Keratinocyte (primary cell): ENCODE measurements around the gene SIN3A. TPM values are rescaled to one million over a fixed set of nuclear protein-coding genes. Genes with fewer than 3 reads are reported as not detected.

ENCODE experiments used
- DNase-seq: peaks from one replicate; pipeline ENCODE4 v3.0.0-alpha.2; 2011; ENCODE audit warnings: low read depth, missing footprints, low spot score
- FAIRE-seq: peaks from 2 replicates; lab custom pipeline; 2011; peaks lifted over from hg19 to GRCh38; lab: Jason Lieb, UNC
- H2AFZ ChIP-seq: 2 replicates; pipeline ENCODE4 v1.6.0; 2012; ENCODE audit warnings: low read length, control low read depth, inconsistent platforms; ENCODE audit not compliant: control insufficient read depth
- H3K27ac ChIP-seq: 2 replicates; pipeline ENCODE4 v1.5.1; 2011; ENCODE audit warnings: low read length; ENCODE audit not compliant: control insufficient read depth, insufficient read depth
- H3K27me3 ChIP-seq: 3 replicates; pipeline ENCODE4 v1.6.0; 2011; ENCODE audit warnings: low read length; ENCODE audit not compliant: control insufficient read depth, insufficient read depth; ENCODE audit errors: extremely low read depth
- H3K36me3 ChIP-seq, 2 experiments: 2 replicates in 1 of 2; 3 replicates in 1 of 2; pipeline ENCODE4 v1.5.1; 2011; ENCODE audit warnings: low read length in 2 of 2, mild to moderate bottlenecking in 1 of 2; ENCODE audit not compliant: control insufficient read depth in 2 of 2, insufficient read depth in 2 of 2; ENCODE audit errors: extremely low read depth in 1 of 2
- H3K4me1 ChIP-seq: 3 replicates; pipeline ENCODE4 v1.5.1; 2011; ENCODE audit warnings: low read length; ENCODE audit not compliant: control insufficient read depth, insufficient read depth; ENCODE audit errors: extremely low read depth
- H3K4me2 ChIP-seq: 3 replicates; pipeline ENCODE4 v1.6.0; 2011; ENCODE audit warnings: low read depth, low read length; ENCODE audit not compliant: control insufficient read depth, insufficient read depth; ENCODE audit errors: extremely low read depth
- H3K4me3 ChIP-seq, 3 experiments: fragments of 200-600 bp in 1 of 3; sonication (generic) in 1 of 3; 2 replicates in 2 of 3; 3 replicates in 1 of 3; pipeline ENCODE4 v1.5.1; 2011 to 2016; ENCODE audit warnings: low read length in 3 of 3, mild to moderate bottlenecking in 3 of 3, control low read depth in 2 of 3, inconsistent platforms in 1 of 3, low read depth in 1 of 3, mixed read lengths in 1 of 3, mixed run types in 1 of 3, moderate library complexity in 1 of 3; ENCODE audit not compliant: control insufficient read depth in 2 of 3, insufficient read depth in 2 of 3; ENCODE audit errors: extremely low read depth in 1 of 3
- H3K79me2 ChIP-seq: 2 replicates; pipeline ENCODE4 v1.6.0; 2012; ENCODE audit warnings: low read length; ENCODE audit not compliant: control insufficient read depth, insufficient read depth
- H3K9ac ChIP-seq: 3 replicates; pipeline ENCODE4 v1.6.0; 2011; ENCODE audit warnings: low read length; ENCODE audit not compliant: control insufficient read depth, insufficient read depth; ENCODE audit errors: extremely low read depth
- H3K9me1 ChIP-seq: 3 replicates; pipeline ENCODE4 v1.6.0; 2011; ENCODE audit warnings: low read length; ENCODE audit not compliant: control insufficient read depth, insufficient read depth; ENCODE audit errors: extremely low read depth
- H3K9me3 ChIP-seq: 2 replicates; pipeline ENCODE4 v1.5.1; 2012; ENCODE audit warnings: low read depth, low read length; ENCODE audit not compliant: control insufficient read depth
- H4K20me1 ChIP-seq: 3 replicates; pipeline ENCODE4 v1.6.0; 2011; ENCODE audit warnings: low read length; ENCODE audit not compliant: control insufficient read depth, insufficient read depth; ENCODE audit errors: extremely low read depth
- EZH2 ChIP-seq: IDR thresholded peaks from one replicate; pipeline ENCODE4 v1.6.1; 2012; ENCODE audit warnings: inconsistent platforms, mild to moderate bottlenecking, low read length, moderate library complexity
- dilution Hi-C: fragments of 300-500 bp; cut with MboI; formaldehyde crosslinking; loops from one replicate; pipeline ENCODE4 v1.7.0; 2020; ENCODE audit warnings: low sequenced_read_pairs; ENCODE audit not compliant: extremely low pct_ligation_motif_present
- polyA plus RNA-seq, 5 experiments: library from polyadenylated mRNA; depleted of rRNA in 3 of 5; stranded (reverse) in 3 of 5; stranded (forward) in 1 of 5; unstranded in 1 of 5; fragments of >200 nt; gene quantifications; 1 replicate in 1 of 5; 2 replicates in 3 of 5; 3 replicates in 1 of 5; pipeline versions ENCODE4 v1.2.1 to v1.2.3, GENCODE V29; 2011 to 2012; ENCODE audit warnings: missing spikeins in 2 of 5, low read depth in 1 of 5, low replicate concordance in 1 of 5
- TF ChIP-seq, protein P1 (sequence below), 3 experiments: IDR thresholded peaks in 1 of 3; conservative IDR thresholded peaks in 1 of 3; optimal IDR thresholded peaks in 1 of 3; 2 replicates in 2 of 3; 3 replicates in 1 of 3; pipeline versions ENCODE3 to v1.5.1; 2011; ENCODE audit warnings: low read length in 3 of 3, mild to moderate bottlenecking in 3 of 3, moderate library complexity in 2 of 3, control low read depth in 1 of 3, inconsistent platforms in 1 of 3; ENCODE audit not compliant: insufficient read depth in 2 of 3; ENCODE audit errors: extremely low read depth in 1 of 3

The SIN3A gene
- polyA plus RNA-seq, 1 donor (not counting 4 experiments of a cell fraction or from before 2014, with no cell fraction given): 19.4 TPM

DNA sequence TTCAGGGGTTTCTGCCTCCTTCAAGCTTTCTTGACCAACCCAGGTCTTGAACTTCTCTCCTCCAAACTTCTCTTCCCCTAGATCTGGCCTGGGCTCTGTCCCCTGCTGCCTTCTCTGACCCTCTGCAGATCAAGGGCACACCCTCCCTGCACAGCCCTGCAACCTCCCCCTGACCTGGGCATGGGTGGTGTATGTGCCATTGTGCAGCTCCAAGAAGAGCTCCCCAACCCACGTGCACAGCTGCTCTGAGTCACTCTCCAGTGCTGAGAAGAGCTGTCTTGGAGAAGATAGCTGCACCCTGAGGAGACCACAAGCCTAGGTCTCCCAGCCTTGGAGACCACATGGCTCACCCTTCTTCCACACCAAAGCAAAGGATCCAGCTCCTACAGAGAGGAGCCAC lies 91.1 kb downstream of the SIN3A start:
- Histone ChIP-seq H3K27me3 (no peaks in the 10 kb centered on the region), H3K4me3 (no peak overlapping the region), H3K9me1 (no peaks in the 10 kb centered on the region), H3K36me3 (peaks cover 28 to 44% of the 10 kb centered on the region in 2 experiments), H3K9ac (no peak overlapping the region), H3K9me3 (no peaks in the 10 kb centered on the region), H3K27ac (no peak overlapping the region), H2AFZ (no peak overlapping the region), H4K20me1 (no peaks in the 10 kb centered on the region), H3K4me2 (no peak overlapping the region), H3K79me2 (no peaks in the 10 kb centered on the region), H3K4me1 (no peaks in the 10 kb centered on the region)
- TF ChIP-seq EZH2: no peak
- TF ChIP-seq, protein P1, sequence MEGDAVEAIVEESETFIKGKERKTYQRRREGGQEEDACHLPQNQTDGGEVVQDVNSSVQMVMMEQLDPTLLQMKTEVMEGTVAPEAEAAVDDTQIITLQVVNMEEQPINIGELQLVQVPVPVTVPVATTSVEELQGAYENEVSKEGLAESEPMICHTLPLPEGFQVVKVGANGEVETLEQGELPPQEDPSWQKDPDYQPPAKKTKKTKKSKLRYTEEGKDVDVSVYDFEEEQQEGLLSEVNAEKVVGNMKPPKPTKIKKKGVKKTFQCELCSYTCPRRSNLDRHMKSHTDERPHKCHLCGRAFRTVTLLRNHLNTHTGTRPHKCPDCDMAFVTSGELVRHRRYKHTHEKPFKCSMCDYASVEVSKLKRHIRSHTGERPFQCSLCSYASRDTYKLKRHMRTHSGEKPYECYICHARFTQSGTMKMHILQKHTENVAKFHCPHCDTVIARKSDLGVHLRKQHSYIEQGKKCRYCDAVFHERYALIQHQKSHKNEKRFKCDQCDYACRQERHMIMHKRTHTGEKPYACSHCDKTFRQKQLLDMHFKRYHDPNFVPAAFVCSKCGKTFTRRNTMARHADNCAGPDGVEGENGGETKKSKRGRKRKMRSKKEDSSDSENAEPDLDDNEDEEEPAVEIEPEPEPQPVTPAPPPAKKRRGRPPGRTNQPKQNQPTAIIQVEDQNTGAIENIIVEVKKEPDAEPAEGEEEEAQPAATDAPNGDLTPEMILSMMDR (optimal IDR thresholded peaks at IDR 0.05 in 1 of 3, IDR thresholded peaks at IDR 0.05 in 1 of 3, conservative IDR thresholded peaks at IDR 0.05 in 1 of 3; ENCODE audit: extremely low read depth in 1 of 3, insufficient read depth in 2 of 3, low read length in 3 of 3): no peak
- DNase-seq (no peak), FAIRE-seq (no peak)
- dilution Hi-C loops: no loop called here

DNA sequence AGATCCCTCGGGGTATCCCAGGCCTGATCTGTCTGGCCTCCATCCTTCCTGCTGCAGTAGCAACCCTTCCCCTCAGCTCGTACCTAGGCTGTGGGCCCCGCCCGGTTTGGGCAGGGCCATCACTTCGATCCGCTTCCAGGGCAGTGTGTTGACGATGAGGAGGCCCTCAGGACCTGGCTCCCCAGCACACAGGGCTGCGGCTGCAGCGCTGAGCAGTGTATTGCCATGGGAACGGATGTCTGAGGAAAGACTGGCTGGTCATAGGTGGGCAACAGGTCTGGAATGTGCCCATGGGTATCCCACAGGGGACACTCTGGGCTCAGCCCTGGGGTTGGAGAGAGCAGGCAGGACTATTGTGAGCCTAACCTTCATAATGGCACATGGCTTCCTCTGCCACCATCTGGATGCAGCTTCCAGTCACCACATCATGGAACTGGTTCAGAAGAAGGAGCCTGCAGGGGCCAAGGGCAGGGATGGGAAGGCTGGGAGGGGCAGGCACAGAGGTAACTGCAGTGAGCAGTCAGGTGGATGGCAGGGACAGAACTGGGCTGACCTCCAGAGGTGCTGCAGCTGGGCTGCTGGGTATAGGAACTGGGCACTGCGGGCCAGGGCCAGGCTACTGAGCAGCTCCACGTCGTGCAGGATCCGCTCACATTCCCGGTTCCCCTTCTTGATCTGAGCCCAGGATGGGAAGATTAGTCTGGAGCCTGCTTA lies 91.8 kb downstream of the SIN3A start:
- Histone ChIP-seq H2AFZ (no peak overlapping the region), H3K27ac (no peak overlapping the region), H3K79me2 (no peaks in the 10 kb centered on the region), H3K4me1 (no peaks in the 10 kb centered on the region), H3K36me3 (peaks cover 23 to 46% of the 10 kb centered on the region in 2 experiments), H3K9ac (no peak overlapping the region), H4K20me1 (no peaks in the 10 kb centered on the region), H3K4me2 (no peak overlapping the region), H3K9me3 (no peaks in the 10 kb centered on the region), H3K9me1 (no peaks in the 10 kb centered on the region), H3K27me3 (no peaks in the 10 kb centered on the region), H3K4me3 (no peak overlapping the region)
- TF ChIP-seq, protein P1 (optimal IDR thresholded peaks at IDR 0.05 in 1 of 3, IDR thresholded peaks at IDR 0.05 in 1 of 3, conservative IDR thresholded peaks at IDR 0.05 in 1 of 3; ENCODE audit: extremely low read depth in 1 of 3, insufficient read depth in 2 of 3, low read length in 3 of 3): no peak
- no peak for TF ChIP-seq EZH2
- dilution Hi-C loops: no loop called here
- FAIRE-seq (no peak), DNase-seq (no peak)
